A549 treated with CpdA at 1 μM for 4 hours (cell line): ENCODE results near the gene ZG16. TPM values are rescaled to one million over a fixed set of nuclear protein-coding genes. Genes with fewer than 3 reads are reported as not detected.

Experiments used
- total RNA-seq: library from RNA; stranded (reverse); fragments of 200-300 nt; extraction: Qiagen RNA extraction; gene quantifications from 5 replicates; pipeline ENCODE4 v1.2.3, GENCODE V29; 2022; ENCODE audit warnings: low read depth

The ZG16 gene
- total RNA-seq: not detected in 5 replicates

DNA sequence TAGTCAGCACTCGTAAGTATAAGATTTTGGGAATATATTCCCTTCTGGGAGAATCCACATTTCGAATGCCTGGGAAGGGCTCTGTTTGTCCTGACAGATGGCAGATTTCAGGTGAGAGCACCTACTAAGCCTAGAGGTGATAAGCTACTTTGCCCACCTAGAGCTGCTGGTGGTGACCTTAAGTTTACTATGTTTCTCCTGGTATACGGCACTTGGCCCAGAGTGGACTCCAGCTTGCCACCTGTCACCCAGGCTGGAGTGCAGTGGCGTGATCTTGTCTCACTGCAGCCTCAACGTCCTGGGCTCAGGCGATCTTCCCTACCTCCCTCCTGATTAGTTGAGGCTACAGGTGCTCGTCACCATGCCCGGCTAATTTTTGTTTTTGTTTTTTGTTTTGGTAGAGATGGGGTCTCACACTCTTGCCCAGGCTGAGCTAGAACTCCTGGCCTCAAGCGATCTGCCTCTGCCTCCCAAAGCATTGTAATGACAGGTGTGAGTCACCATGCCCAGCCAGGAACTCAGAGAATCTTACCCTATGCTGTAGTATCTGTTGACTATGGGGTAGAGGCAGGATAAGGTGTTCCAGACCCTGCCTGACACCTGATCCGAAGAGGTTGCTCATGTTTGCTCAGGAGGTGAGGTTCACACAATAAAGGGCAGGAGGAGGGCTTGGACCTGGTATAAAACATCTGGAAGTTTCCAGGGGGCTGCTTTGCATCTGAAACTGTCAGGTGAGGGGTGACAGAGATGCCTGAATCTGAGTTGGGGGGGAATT, at the start of gene ZG16:
TSS of gene ZG16 (plus strand) at position 681 of the 775 bp plus-strand sequence. CDS start 1,011 bp downstream, outside the sequence.

DNA sequence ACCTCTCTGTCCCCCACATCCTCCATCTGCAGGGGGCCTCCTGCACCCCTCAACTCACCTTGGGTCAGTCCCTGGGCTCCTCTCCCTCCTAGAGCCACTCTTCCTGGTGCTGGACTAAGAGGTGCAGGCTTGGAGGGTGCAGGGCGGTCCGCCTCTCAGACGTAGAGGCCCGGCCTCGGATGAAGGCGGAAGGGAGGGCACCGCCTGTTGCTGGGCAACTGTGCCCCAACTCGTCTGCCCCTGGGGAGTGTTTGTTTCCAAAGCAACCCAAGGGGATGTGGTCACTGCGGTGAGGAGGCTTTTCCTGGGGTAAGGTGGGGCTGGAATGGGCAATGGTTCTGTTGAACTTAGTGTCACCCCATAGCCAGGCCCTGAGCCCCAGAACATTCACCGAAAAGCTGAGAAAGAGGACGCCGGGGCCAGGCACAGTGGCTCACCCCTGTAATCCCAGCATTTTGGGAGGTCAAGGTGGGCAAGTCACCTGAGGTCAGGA, 32.2 kb upstream of the ZG16 start, which contains the start of gene C16orf54:
TSS of gene C16orf54 (minus strand) at position 138 of the 493 bp plus-strand sequence. CDS start 1,039 bp downstream, outside the sequence.

GRCh38 chr16:29790183-29790948, 12.3 kb downstream of the ZG16 start, which contains the start of gene KIF22:
KIF22 (plus strand) TSS chr16:29790751; CDS start chr16:29790760, 9 bp downstream.

DNA sequence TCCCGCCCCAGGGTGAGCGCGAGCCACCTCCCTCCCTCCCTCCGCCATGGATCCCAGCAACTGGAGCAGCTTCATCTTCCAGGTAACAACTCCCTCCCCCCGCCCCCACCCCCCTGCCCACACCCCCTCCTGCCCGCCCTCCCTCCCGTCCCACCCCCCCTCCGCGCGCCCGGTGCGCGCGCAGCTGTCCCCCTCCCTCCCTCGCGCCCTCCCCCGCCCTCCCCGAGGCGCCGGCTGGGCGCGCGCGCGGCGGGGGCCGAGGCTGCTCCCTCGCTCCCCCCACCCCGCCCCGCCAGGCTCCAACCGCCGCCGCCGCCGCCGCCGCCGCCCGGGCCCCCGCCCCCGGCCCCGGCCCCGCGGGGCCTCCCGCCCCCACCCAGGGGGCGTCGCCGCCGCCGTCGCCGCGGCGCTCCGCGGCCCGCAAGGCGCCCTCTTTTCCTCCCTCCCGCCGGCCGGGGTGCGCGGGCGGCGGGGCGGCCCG, 28.1 kb downstream of the ZG16 start, which contains the start of gene MAZ:
TSS of gene MAZ (plus strand) at position 431 of the 481 bp plus-strand sequence. CDS start 173 bp downstream, outside the sequence.

DNA sequence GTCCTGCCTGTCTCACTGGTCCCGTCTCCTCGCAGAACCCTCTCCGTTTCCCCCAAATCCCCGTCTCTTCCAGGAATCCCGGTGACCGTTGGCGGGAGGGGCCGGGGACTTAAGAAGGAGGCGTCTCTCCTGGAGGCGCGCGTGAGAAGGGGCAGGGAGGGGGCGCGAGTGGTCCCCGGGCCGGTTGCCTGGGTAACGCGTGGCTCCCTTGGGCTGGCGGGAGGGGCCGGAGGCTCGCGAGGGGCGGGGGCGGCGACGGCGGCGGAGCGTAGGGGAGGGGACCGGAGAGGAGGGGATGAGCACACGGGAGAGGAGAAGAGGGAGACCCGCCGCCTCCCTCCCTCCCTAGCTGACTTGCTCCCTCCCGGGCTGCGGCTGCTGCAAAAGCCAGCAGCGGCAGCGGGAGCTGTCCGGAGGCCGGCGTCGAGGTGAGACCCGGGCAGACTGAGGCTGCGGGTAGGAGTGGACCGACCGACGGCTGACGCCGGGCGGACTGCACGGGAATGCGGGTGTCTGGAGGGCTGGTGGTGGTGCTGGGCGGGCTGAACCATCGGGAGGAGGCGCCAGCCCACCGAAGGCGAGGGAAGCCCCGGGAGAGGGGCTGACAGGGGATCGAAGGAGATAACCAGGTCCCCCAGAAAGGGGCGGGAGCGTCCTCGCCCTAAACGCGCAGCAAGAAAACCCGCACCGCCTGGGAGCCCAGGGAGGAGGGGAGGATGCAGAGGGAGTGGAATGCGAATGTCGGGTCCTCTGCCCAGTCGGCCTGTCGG, 34.0 kb downstream of the ZG16 start, which contains the start of gene PRRT2:
TSS of gene PRRT2 (plus strand) at position 298 of the 770 bp plus-strand sequence. CDS start 862 bp downstream, outside the sequence.

GRCh38 chr16:29815793-29816693, 38.0 kb downstream of the ZG16 start, which contains the start of gene PAGR1:
PAGR1 (plus strand) TSS chr16:29816152; CDS start chr16:29816526, 374 bp downstream.

GRCh38 chr16:29820271-29820701, 42.2 kb downstream of the ZG16 start, which contains the start of gene MVP:
MVP (plus strand) TSS chr16:29820462; CDS start chr16:29830550, 10,088 bp downstream.

Other genes starting within 250 kb of the ZG16 start
- 0.01 TPM in 1 of 5 replicates, not detected in the others for gene SPN, start 115.0 kb upstream of the ZG16 start, total RNA-seq
- gene QPRT, start 99.1 kb upstream of the ZG16 start, total RNA-seq: 0.46 to 1.8 TPM (median 0.94 TPM) in 5 replicates
- gene C16orf54, start 32.3 kb upstream of the ZG16 start, total RNA-seq: not detected in 5 replicates
- 81.9 to 103 TPM (median 93.7 TPM) in 5 replicates for gene KIF22, start 12.5 kb downstream of the ZG16 start, total RNA-seq
- 155 to 199 TPM (median 183 TPM) in 5 replicates for gene MAZ, start 28.3 kb downstream of the ZG16 start, total RNA-seq
- gene PRRT2, start 33.9 kb downstream of the ZG16 start, total RNA-seq: 0.26 to 0.54 TPM (median 0.46 TPM) in 5 replicates
- 41.2 to 51.3 TPM (median 48.8 TPM) in 5 replicates for gene PAGR1, start 37.9 kb downstream of the ZG16 start, total RNA-seq
- gene MVP, start 42.2 kb downstream of the ZG16 start, total RNA-seq: 110 to 134 TPM (median 125 TPM) in 5 replicates
- gene CDIPT, start 85.0 kb downstream of the ZG16 start, total RNA-seq: 63.2 to 108 TPM (median 103 TPM) in 5 replicates
- gene SEZ6L2, start 121.3 kb downstream of the ZG16 start, total RNA-seq: 16.5 to 25.6 TPM (median 21.2 TPM) in 5 replicates
- gene ASPHD1, start 122.2 kb downstream of the ZG16 start, total RNA-seq: 20.9 to 30.7 TPM (median 28.3 TPM) in 5 replicates
- 15.9 to 22.5 TPM (median 18.2 TPM) in 5 replicates for gene KCTD13, start 148.0 kb downstream of the ZG16 start, total RNA-seq
- gene TMEM219, start 183.8 kb downstream of the ZG16 start, total RNA-seq: 79.8 to 104 TPM (median 96.6 TPM) in 5 replicates
- 27.9 to 37.1 TPM (median 33.4 TPM) in 5 replicates for gene TAOK2, start 195.6 kb downstream of the ZG16 start, total RNA-seq
- gene HIRIP3, start 217.4 kb downstream of the ZG16 start, total RNA-seq: 13.3 to 18.0 TPM (median 15.7 TPM) in 5 replicates
- gene INO80E, start 218.0 kb downstream of the ZG16 start, total RNA-seq: 103 to 113 TPM (median 109 TPM) in 5 replicates
- 1.8 to 2.8 TPM (median 2.5 TPM) in 5 replicates for gene DOC2A, start 232.8 kb downstream of the ZG16 start, total RNA-seq
- not detected in 5 replicates for gene C16orf92, start 244.9 kb downstream of the ZG16 start, total RNA-seq